Naive thymus-derived CD4-positive, alpha-beta T cell (primary cell): ENCODE measurements around the gene ZBTB34. TPM values are rescaled to one million over a fixed set of nuclear protein-coding genes. Genes with fewer than 3 reads are reported as not detected.

Experiments
- ATAC-seq: fragments of 150-1000 bp; cut with Tn5 transposase; 2 replicates; pipeline ENCODE4 v1.10.0; 2021; ENCODE audit warnings: mild to moderate bottlenecking, moderate library complexity
- CTCF ChIA-PET: fragments of 350-600 bp; sonication (Branson Sonifier 250); formaldehyde crosslinking; loops from one replicate; lab custom pipeline; 2021; ENCODE audit warnings: antibody characterized with exemption; lab: Charles Lee
- POLR2A ChIA-PET: fragments of 350-600 bp; sonication (Branson Sonifier 250); formaldehyde crosslinking; loops from one replicate; lab custom pipeline; 2021; ENCODE audit warnings: antibody characterized with exemption, inconsistent platforms; lab: Charles Lee
- DNase-seq, 9 donors: peaks; one replicate each; pipeline versions ENCODE4 v3.0.0 to v3.0.0-alpha.2; 2020 to 2022; ENCODE audit warnings: mixed read lengths in 1 of 9
- H3K27ac ChIP-seq: one replicate; pipeline ENCODE4 v1.7.0; 2013; ENCODE audit warnings: mild to moderate bottlenecking, low read depth, low read length, moderate library complexity
- H3K27me3 ChIP-seq, 2 donors: one replicate each; pipeline ENCODE4 v1.7.0; 2013; ENCODE audit warnings: low read length in 2 of 2, mild to moderate bottlenecking in 2 of 2, moderate library complexity in 2 of 2; ENCODE audit not compliant: control insufficient read depth in 2 of 2, insufficient read depth in 2 of 2
- H3K36me3 ChIP-seq, 3 experiments: 1 replicate in 2 of 3; 2 replicates in 1 of 3; pipeline ENCODE4 v1.7.0; 2013; ENCODE audit warnings: low read length in 3 of 3, mild to moderate bottlenecking in 3 of 3, moderate library complexity in 1 of 3; ENCODE audit not compliant: insufficient read depth in 3 of 3, control insufficient read depth in 2 of 3
- H3K4me1 ChIP-seq, 2 donors: one replicate each; pipeline ENCODE4 v1.7.0; 2013; ENCODE audit warnings: low read length in 2 of 2, mild to moderate bottlenecking in 2 of 2, moderate library complexity in 1 of 2; ENCODE audit not compliant: control insufficient read depth in 2 of 2, insufficient read depth in 2 of 2
- H3K4me3 ChIP-seq: 2 replicates; pipeline ENCODE4 v1.7.0; 2013; ENCODE audit warnings: mild to moderate bottlenecking, low read length
- H3K9me3 ChIP-seq, 3 experiments: 1 replicate in 2 of 3; 2 replicates in 1 of 3; pipeline ENCODE4 v1.7.0; 2013; ENCODE audit warnings: low read length in 3 of 3; ENCODE audit not compliant: control insufficient read depth in 2 of 3
- H3K27ac Mint-ChIP-seq, 9 donors: one replicate each; pipeline ENCODE4 v1.8.0; 2020 to 2022; ENCODE audit warnings: mixed read lengths in 9 of 9, mild to moderate bottlenecking in 8 of 9, moderate library complexity in 5 of 9, inconsistent platforms in 2 of 9
- H3K27me3 Mint-ChIP-seq, 5 donors: one replicate each; pipeline ENCODE4 v1.8.0; 2021 to 2022; ENCODE audit warnings: mixed read lengths in 5 of 5, mild to moderate bottlenecking in 1 of 5
- H3K36me3 Mint-ChIP-seq, 5 donors: one replicate each; pipeline ENCODE4 v1.8.0; 2020 to 2022; ENCODE audit warnings: mixed read lengths in 5 of 5, mild to moderate bottlenecking in 3 of 5, inconsistent platforms in 1 of 5
- H3K4me1 Mint-ChIP-seq, 7 donors: one replicate each; pipeline ENCODE4 v1.8.0; 2020 to 2022; ENCODE audit warnings: mixed read lengths in 7 of 7, mild to moderate bottlenecking in 3 of 7, inconsistent platforms in 1 of 7
- H3K4me3 Mint-ChIP-seq, 10 donors: one replicate each; pipeline ENCODE4 v1.8.0; 2020 to 2022; ENCODE audit warnings: mild to moderate bottlenecking in 10 of 10, mixed read lengths in 10 of 10, moderate library complexity in 6 of 10, inconsistent platforms in 2 of 10
- H3K9me3 Mint-ChIP-seq, 11 donors: one replicate each; pipeline ENCODE4 v1.8.0; 2020 to 2022; ENCODE audit warnings: mixed read lengths in 11 of 11, mild to moderate bottlenecking in 4 of 11, inconsistent platforms in 1 of 11, moderate library complexity in 1 of 11
- intact Hi-C, 2 donors: fragments of 100-400 bp; cut with micrococcal nuclease; formaldehyde crosslinking; loops; one replicate each; pipeline ENCODE4 v1.15.1; 2023
- polyA plus RNA-seq, 2 donors: library from polyadenylated mRNA; unstranded; fragments of 300-500 nt; fragmentation: Illumina TruSeq; gene quantifications; one replicate each; pipeline ENCODE4 v1.2.3, GENCODE V29; 2021
- total RNA-seq, 6 experiments: library from RNA in 5 of 6; stranded (reverse) in 5 of 6; gene quantifications; 1 replicate in 5 of 6; 2 replicates in 1 of 6; pipeline ENCODE4 v1.2.3 and lab custom pipeline; 2021 to 2026

The ZBTB34 gene
- total and polyA plus RNA-seq, 7 experiments from 2014 or later: 0.73 to 9.4 (median 8.4) TPM

DNA sequence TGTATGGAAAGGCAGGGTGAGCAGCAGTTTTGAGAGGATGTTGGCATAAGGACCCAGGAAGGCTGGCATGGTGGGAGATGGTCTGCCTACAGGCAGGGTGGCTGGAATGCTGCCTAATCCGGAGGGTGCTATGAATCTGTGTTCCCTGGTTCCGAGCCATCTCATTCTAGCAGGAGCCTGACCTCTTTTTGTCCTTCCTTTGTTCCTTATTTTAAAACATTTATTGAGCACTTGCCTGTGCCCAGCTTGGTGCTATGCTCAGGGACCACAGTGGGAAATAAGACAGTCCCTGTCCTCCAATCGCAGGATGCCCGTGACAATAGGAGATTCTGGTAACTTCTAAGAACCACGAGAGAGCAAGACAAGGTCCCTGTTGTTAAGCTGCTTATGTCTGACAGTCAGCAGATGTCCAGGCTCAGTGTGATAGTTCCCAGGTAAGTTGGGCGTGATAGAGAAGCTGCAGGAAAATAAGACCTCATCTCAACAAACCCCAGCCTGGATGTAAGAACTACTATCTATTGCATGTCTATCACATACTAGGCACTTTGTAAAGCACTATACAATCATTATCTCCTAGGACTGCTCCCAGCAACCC lies 9.1 kb upstream of the ZBTB34 start:
- H3K27ac Mint-ChIP-seq: no peak overlapping the region
- peaks cover 25 to 47% (median 33%) of the 10 kb centered on the region in 5 donors for H3K27me3 Mint-ChIP-seq
- no peaks in the 10 kb centered on the region for H3K4me1 ChIP-seq
- no peak overlapping the region for H3K4me3 ChIP-seq
- ChIA-PET CTCF (no interaction called here), POLR2A (no interaction called here)
- H3K4me1 Mint-ChIP-seq: no peaks in the 10 kb centered on the region
- DNase-seq (no peak), ATAC-seq (no peak)
- no peaks in the 10 kb centered on the region for H3K27me3 ChIP-seq
- H3K27ac ChIP-seq: no peak overlapping the region
- H3K9me3 ChIP-seq: no peaks in the 10 kb centered on the region
- intact Hi-C loops: no loop called here
- no peaks in the 10 kb centered on the region for H3K36me3 ChIP-seq
- no peaks in the 10 kb centered on the region for H3K9me3 Mint-ChIP-seq
- no peaks in the 10 kb centered on the region for H3K36me3 Mint-ChIP-seq
- no peak overlapping the region for H3K4me3 Mint-ChIP-seq

DNA sequence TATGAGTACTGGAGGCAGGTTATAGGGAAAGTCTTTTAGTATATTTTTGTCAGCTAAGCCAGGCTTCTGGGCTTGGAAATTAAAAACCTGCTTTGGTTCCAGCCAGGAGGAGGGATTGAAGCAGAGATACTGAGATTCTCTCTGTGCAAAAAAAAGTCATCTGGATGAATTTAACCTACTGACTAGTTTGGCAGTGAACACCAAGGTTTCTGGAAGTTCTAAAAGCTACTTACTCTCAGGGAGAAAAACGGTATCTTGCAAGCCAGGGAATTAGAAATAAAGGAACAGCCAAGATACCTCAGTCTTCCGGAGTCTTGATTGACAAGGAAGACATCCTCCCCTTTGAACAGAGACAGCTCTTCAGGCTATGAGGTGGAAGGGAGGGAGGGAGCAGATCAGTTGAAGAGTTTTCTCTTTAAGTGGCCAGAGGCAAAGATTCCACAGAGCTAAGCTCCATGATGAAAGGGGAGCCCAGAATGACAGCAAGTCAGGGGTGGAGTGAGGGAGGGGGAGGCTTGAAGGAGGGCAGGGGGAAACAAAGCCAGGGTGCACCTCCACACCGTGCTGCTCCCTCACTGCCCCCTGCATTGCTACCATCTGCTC lies 8.3 kb upstream of the ZBTB34 start:
- H3K4me1 ChIP-seq: no peaks in the 10 kb centered on the region
- H3K27me3 ChIP-seq: no peaks in the 10 kb centered on the region
- DNase-seq (no peak), ATAC-seq (no peak)
- H3K9me3 ChIP-seq: no peaks in the 10 kb centered on the region
- Mint-ChIP-seq H3K36me3 (no peaks in the 10 kb centered on the region), H3K4me1 (no peaks in the 10 kb centered on the region), H3K27me3 (peaks cover 25 to 55% (median 34%) of the 10 kb centered on the region in 5 donors), H3K4me3 (no peak overlapping the region), H3K9me3 (no peaks in the 10 kb centered on the region), H3K27ac (no peak overlapping the region)
- ChIA-PET CTCF (no interaction called here), POLR2A (no interaction called here)
- intact Hi-C loops: no loop called here
- no peak overlapping the region for H3K4me3 ChIP-seq
- H3K36me3 ChIP-seq: no peaks in the 10 kb centered on the region
- no peak overlapping the region for H3K27ac ChIP-seq

DNA sequence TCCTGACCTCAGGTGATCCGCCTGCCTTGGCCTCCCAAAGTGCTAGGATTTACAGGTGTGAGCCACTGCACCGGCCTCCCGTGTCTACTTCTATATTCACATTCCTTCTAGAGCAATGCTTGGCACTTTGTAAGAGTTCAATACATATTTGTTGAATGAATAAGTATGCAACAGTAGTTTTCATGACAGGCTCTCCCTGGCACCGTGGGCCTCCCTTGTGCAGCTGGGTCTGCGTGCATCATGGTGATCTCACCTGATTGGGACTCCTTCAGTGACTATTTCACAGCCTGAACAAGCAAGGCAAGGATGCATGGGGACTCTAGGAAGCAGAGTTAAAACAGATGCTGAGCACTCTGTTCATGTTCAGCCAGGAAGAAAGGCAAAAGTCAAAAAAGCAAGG lies 6.8 kb upstream of the ZBTB34 start:
- Histone ChIP-seq H3K27ac (no peak overlapping the region), H3K36me3 (no peaks in the 10 kb centered on the region), H3K4me1 (no peaks in the 10 kb centered on the region), H3K9me3 (no peaks in the 10 kb centered on the region), H3K4me3 (no peak overlapping the region), H3K27me3 (no peaks in the 10 kb centered on the region)
- H3K27me3 Mint-ChIP-seq: peaks cover 25 to 65% (median 29%) of the 10 kb centered on the region in 5 donors
- H3K27ac Mint-ChIP-seq: no peak overlapping the region
- H3K36me3 Mint-ChIP-seq: no peaks in the 10 kb centered on the region
- DNase-seq: no peak
- POLR2A ChIA-PET: no interaction called here
- no peaks in the 10 kb centered on the region for H3K9me3 Mint-ChIP-seq
- intact Hi-C loops: no loop called here
- no peak overlapping the region for H3K4me3 Mint-ChIP-seq
- ATAC-seq: no peak
- CTCF ChIA-PET: no interaction called here
- H3K4me1 Mint-ChIP-seq: peaks cover 0 to 4% (median 0%) of the 10 kb centered on the region in 7 donors

DNA sequence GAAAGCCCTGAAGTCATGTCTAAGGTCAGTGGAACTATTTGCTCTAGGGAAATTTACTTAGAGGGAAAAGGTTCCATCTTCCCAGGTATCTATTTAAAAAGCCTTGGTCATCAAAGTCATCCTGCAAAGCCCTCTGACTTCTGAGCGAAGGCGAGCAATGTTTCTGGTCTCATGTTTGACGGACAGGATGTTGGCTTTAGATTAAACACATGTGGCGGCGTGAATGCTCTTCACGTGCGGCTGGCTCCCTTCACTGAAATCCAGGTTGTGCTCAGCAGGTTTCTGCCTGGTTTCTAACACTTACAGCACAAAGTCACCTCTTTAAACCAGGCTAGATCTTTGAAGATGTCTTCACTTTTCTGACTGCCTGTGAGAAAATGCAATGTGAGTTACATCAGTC lies 5.7 kb upstream of the ZBTB34 start:
- H3K27ac ChIP-seq: no peak overlapping the region
- no peak overlapping the region for H3K4me3 ChIP-seq
- Mint-ChIP-seq H3K27ac (no peak overlapping the region), H3K36me3 (no peaks in the 10 kb centered on the region), H3K27me3 (peaks cover 25 to 74% (median 29%) of the 10 kb centered on the region in 5 donors), H3K4me1 (peaks cover 0 to 12% (median 5%) of the 10 kb centered on the region in 7 donors), H3K4me3 (no peak overlapping the region), H3K9me3 (no peaks in the 10 kb centered on the region)
- H3K4me1 ChIP-seq: no peaks in the 10 kb centered on the region
- H3K27me3 ChIP-seq: no peaks in the 10 kb centered on the region
- ChIA-PET POLR2A (no interaction called here), CTCF (no interaction called here)
- ATAC-seq (no peak), DNase-seq (no peak)
- no peaks in the 10 kb centered on the region for H3K9me3 ChIP-seq
- intact Hi-C loops: no loop called here
- H3K36me3 ChIP-seq: no peaks in the 10 kb centered on the region

DNA sequence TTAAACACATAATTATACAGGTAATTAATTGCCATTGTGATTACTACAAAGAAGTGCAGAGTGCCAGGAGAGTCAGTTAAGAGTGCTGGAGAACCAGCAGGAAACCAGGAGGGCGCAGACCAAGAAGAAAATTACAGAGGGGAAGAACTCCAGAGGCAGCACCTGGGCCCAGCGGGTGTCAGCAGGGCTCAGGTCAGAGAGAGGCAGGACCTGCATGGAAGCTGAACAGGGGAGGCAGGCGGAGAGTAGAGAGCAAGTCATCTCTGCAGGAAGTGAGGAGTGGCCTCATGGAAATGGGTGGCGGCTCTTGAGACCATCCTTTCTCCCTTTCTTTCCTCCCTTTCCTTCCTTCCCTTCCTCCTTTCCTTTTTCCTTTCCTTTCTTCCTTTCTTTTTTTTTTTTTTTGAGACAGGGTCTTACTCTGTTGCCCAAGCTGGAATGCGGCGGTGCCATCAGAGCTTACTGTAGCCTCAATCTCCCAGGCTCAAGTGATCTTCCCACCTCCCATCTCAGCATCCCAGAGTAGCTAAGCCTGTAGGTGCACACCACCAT lies 4.0 kb upstream of the ZBTB34 start:
- Histone ChIP-seq H3K4me1 (peaks cover 3 to 4% of the 10 kb centered on the region in 2 donors), H3K36me3 (no peaks in the 10 kb centered on the region), H3K27ac (no peak overlapping the region), H3K9me3 (no peaks in the 10 kb centered on the region), H3K4me3 (no peak overlapping the region), H3K27me3 (no peaks in the 10 kb centered on the region)
- peaks cover 19 to 66% (median 23%) of the 10 kb centered on the region in 5 donors for H3K27me3 Mint-ChIP-seq
- POLR2A ChIA-PET: no interaction called here
- H3K9me3 Mint-ChIP-seq: no peaks in the 10 kb centered on the region
- peaks cover 1 to 14% (median 8%) of the 10 kb centered on the region in 7 donors for H3K4me1 Mint-ChIP-seq
- DNase-seq (no peak), ATAC-seq (no peak)
- CTCF ChIA-PET: no interaction called here
- no peaks in the 10 kb centered on the region for H3K36me3 Mint-ChIP-seq
- H3K27ac Mint-ChIP-seq: no peak overlapping the region
- intact Hi-C loops: no loop called here
- H3K4me3 Mint-ChIP-seq: peak overlapping the region in 2 of 10 donors; percentile 32 to 35

DNA sequence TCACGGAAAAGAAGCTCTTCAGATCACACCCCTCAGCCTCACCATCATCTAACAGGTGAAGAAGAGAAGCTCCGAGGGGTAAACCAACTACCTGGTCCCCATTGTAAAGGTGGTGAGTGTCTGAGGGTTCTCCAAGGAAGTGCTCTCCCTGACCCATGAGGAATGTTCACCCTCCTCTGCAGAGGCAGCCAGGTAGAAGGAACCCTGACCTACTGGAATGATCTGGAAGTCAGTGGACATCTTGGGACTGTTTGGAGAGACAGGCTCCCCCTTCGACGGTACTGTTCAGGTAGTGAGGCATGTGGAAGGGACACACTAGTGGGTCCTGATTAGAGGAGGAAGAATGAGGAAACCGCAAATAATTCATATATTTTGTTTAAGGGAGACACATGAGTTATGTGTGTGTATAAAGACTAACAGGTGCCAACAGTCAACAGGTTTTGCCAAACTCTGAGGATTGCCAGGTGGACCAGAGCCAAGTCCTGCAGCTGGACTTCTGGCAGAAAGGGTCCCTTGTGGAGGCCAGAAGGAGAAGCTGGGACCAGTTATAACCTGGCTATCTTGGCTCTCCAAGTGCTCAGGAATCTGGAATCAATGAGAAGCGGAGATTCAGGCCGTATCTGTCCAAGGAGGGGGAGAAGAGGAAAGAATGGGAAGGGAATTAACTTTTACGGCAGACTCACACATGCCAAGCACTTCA lies 3.0 kb upstream of the ZBTB34 start:
- Mint-ChIP-seq H3K4me1 (peaks cover 9 to 25% (median 18%) of the 10 kb centered on the region in 7 donors), H3K27ac (no peak overlapping the region), H3K27me3 (peaks cover 14 to 56% (median 17%) of the 10 kb centered on the region in 5 donors), H3K9me3 (no peaks in the 10 kb centered on the region), H3K4me3 (peak overlapping the region in 1 of 10 donors; percentile 66), H3K36me3 (peaks cover 0 to 4% (median 0%) of the 10 kb centered on the region in 5 donors)
- intact Hi-C loops: no loop called here
- DNase-seq: no peak
- Histone ChIP-seq H3K4me1 (peaks cover 10 to 14% of the 10 kb centered on the region in 2 donors), H3K9me3 (no peaks in the 10 kb centered on the region), H3K27ac (no peak overlapping the region), H3K4me3 (no peak overlapping the region), H3K36me3 (no peaks in the 10 kb centered on the region), H3K27me3 (no peaks in the 10 kb centered on the region)
- POLR2A ChIA-PET: no interaction called here
- CTCF ChIA-PET: no interaction called here
- ATAC-seq: no peak
